ENCODE data around the gene DHX38. TPM values are rescaled to one million over a fixed set of nuclear protein-coding genes. Genes with fewer than 3 reads are reported as not detected.

The DHX38 gene
- total RNA-seq, 4 donors from 2014 or later = 37.6 to 60.8 (median 52.8) TPM

DNA sequence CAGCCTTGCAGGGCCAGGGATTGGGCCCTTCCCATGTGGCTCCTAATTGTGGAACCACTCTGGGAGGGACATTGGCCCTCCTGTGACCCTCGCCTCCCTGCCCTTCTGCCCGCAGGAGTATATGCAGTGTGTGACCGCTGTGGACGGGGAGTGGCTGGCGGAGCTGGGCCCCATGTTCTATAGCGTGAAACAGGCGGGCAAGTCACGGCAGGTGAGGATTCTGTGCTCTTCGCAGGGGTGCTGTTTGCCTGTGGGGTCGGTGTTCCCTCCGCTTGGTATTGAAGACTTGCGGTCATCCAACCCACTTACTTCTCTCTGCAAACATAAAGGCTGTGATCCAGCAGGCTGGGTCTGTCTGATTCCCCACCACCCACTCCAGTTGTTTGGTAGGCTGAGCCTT lies 15.7 kb downstream of the DHX38 start:
- H3K36me3 ChIP-seq = peaks cover 0 to 81% (median 40%) of the 10 kb centered on the region in 4 donors
- H3K4me3 ChIP-seq = no peak overlapping the region
- WGBS, 2 donors (ENCODE audit: low coverage in 1 of 2) = 97 to 100% methylated on average over 1 to 12 of the region's 12 CpGs
- DNase-seq = no peak
- H3K27ac ChIP-seq = no peak overlapping the region
- no peaks in the 10 kb centered on the region for H3K27me3 ChIP-seq
- in situ Hi-C loops (cut with MboI; ENCODE audit: low pct_ligation_motif_present in 1 of 4, low pct_unique_long_range_greater_than_20kb in 1 of 4, low sequenced_read_pairs in 3 of 4) = loop anchor here in 1 of 4 donors (25.0 kb wide), 1 partner anchor 353 kb away; no protein-coding TSS in a partner anchor
- no peaks in the 10 kb centered on the region for H3K4me1 ChIP-seq
- intact Hi-C loops (cut with DNase I; ENCODE audit: low total_unique reads) = no loop called here
- H3K9me3 ChIP-seq = no peaks in the 10 kb centered on the region
- no peak for TF ChIP-seq POLR2AphosphoS5 (IDR thresholded peaks at IDR 0.05)
- TF ChIP-seq, protein P1, sequence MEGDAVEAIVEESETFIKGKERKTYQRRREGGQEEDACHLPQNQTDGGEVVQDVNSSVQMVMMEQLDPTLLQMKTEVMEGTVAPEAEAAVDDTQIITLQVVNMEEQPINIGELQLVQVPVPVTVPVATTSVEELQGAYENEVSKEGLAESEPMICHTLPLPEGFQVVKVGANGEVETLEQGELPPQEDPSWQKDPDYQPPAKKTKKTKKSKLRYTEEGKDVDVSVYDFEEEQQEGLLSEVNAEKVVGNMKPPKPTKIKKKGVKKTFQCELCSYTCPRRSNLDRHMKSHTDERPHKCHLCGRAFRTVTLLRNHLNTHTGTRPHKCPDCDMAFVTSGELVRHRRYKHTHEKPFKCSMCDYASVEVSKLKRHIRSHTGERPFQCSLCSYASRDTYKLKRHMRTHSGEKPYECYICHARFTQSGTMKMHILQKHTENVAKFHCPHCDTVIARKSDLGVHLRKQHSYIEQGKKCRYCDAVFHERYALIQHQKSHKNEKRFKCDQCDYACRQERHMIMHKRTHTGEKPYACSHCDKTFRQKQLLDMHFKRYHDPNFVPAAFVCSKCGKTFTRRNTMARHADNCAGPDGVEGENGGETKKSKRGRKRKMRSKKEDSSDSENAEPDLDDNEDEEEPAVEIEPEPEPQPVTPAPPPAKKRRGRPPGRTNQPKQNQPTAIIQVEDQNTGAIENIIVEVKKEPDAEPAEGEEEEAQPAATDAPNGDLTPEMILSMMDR (IDR thresholded peaks at IDR 0.05) = no peak
- no peak for TF ChIP-seq EP300 (IDR thresholded peaks at IDR 0.05; ENCODE audit: low read depth)
- TF ChIP-seq POLR2A (IDR thresholded peaks at IDR 0.05) = no peak

DNA sequence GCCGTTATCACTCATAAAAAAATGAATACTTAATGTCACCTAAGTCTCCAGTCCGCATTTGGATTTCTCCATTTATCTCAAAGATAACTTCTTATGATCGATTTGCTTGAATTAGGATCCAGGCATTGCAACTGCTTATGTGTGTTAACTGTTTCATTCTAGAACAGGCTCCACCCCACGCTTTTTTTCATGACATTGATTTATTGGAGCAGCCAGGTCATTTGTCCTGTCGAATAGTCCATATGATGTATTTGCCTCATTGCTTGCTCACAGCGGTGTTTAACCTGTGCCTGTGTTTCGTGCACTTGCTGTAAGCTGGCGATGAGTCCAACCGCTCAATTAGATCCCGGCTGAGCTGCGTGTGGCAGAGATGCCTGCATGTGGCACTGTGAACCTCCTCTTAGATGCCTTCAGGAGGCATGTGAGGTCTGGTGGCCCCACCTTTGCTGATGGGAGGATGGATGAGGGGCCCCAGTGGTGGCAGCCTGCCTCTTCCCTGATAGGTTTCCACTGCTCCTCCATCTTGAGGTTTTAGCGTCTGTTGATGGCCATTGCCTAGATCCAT lies 16.4 kb downstream of the DHX38 start:
- intact Hi-C loops (cut with DNase I; ENCODE audit: low total_unique reads) = no loop called here
- TF ChIP-seq, protein P1 (IDR thresholded peaks at IDR 0.05) = no peak
- no peak for TF ChIP-seq POLR2AphosphoS5 (IDR thresholded peaks at IDR 0.05)
- no peak for TF ChIP-seq POLR2A (IDR thresholded peaks at IDR 0.05)
- no peak overlapping the region for H3K27ac ChIP-seq
- no peaks in the 10 kb centered on the region for H3K27me3 ChIP-seq
- H3K4me3 ChIP-seq = no peak overlapping the region
- H3K4me1 ChIP-seq = no peaks in the 10 kb centered on the region
- H3K36me3 ChIP-seq = peaks cover 0 to 73% (median 34%) of the 10 kb centered on the region in 4 donors
- H3K9me3 ChIP-seq = no peaks in the 10 kb centered on the region
- in situ Hi-C loops (cut with MboI; ENCODE audit: low pct_ligation_motif_present in 1 of 4, low pct_unique_long_range_greater_than_20kb in 1 of 4, low sequenced_read_pairs in 3 of 4) = loop anchor here in 1 of 4 donors (25.0 kb wide), 1 partner anchor 352 kb away; no protein-coding TSS in a partner anchor
- 85 to 89% methylated on average over 5 to 12 of the region's 12 CpGs for WGBS, 2 donors (ENCODE audit: low coverage in 1 of 2)
- DNase-seq = no peak

DNA sequence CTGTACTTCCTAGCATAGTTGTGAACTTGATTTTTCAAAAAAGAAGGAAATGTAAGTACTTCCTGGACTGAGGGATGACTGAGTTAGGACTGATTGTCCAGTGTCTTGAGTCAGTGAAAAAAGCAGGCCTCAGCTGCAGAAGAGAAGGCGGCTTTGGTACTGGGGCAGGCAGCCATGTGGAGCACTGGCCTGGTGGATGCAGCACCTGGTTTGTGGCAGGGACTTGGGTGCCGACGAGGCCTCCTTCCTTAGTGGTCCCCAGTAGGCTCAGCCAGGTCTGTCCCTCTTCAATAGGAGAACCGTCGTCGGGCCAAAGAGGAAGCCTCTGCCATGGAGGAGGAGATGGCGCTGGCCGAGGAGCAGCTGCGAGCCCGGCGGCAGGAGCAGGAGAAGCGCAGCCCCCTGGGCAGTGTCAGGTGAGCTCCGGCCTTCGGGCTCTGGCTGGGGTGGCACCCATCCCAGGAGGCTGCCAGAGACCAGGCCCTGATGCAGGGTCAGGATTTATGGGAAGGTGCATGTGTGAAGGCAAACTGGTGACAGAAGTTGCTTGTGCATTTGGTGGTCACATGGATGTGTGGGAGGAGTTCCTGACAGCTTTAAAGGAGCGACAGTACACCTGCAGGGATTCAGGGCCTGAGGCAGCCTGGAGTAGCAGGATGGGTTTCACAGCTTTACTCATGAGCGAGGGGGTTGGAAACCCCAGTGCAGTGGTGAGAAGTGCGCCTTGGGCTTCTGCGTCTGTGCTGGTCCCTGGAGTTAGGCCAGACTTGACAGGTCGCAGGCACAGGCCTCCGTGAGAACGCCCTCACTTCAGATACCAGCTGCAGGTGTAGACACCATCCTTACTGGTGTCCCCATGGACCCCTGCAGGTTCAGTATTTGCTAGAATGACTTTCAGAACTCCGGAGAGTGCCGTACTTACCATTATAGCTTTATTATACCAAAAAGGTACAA lies 17.3 kb downstream of the DHX38 start:
- no peak for DNase-seq
- Histone ChIP-seq H3K36me3 (peaks cover 0 to 64% (median 29%) of the 10 kb centered on the region in 4 donors), H3K4me3 (no peak overlapping the region), H3K27me3 (no peaks in the 10 kb centered on the region), H3K9me3 (no peaks in the 10 kb centered on the region), H3K4me1 (no peaks in the 10 kb centered on the region), H3K27ac (no peak overlapping the region)
- 97% methylated on average over 19 of the region's 23 CpGs; no CpG with 5 or more reads in 1 of the 2 donors for WGBS, 2 donors (ENCODE audit: low coverage in 1 of 2)
- intact Hi-C loops (cut with DNase I; ENCODE audit: low total_unique reads) (no loop called here), in situ Hi-C loops (cut with MboI; ENCODE audit: low pct_ligation_motif_present in 1 of 4, low pct_unique_long_range_greater_than_20kb in 1 of 4, low sequenced_read_pairs in 3 of 4) (loop anchor here in 1 of 4 donors (25.0 kb wide), 1 partner anchor 351 kb away; no protein-coding TSS in a partner anchor)
- no peak for TF ChIP-seq POLR2AphosphoS5 (IDR thresholded peaks at IDR 0.05)
- TF ChIP-seq EP300 (IDR thresholded peaks at IDR 0.05; ENCODE audit: low read depth) = no peak
- no peak for TF ChIP-seq POLR2A (IDR thresholded peaks at IDR 0.05)
- TF ChIP-seq, protein P1 (IDR thresholded peaks at IDR 0.05) = no peak

All from transverse colon (tissue), 4 donors.